Measurements from ENCODE around the gene RAB30.
A peak's percentile ranks its signal among the peaks of the same experiment; 100 is the strongest.
"Not testable (repeated sequence)": the region's sequence is repeated elsewhere in the genome, so short reads cannot be mapped to it uniquely, and the experiment has no call there.

The RAB30 gene

DNA sequence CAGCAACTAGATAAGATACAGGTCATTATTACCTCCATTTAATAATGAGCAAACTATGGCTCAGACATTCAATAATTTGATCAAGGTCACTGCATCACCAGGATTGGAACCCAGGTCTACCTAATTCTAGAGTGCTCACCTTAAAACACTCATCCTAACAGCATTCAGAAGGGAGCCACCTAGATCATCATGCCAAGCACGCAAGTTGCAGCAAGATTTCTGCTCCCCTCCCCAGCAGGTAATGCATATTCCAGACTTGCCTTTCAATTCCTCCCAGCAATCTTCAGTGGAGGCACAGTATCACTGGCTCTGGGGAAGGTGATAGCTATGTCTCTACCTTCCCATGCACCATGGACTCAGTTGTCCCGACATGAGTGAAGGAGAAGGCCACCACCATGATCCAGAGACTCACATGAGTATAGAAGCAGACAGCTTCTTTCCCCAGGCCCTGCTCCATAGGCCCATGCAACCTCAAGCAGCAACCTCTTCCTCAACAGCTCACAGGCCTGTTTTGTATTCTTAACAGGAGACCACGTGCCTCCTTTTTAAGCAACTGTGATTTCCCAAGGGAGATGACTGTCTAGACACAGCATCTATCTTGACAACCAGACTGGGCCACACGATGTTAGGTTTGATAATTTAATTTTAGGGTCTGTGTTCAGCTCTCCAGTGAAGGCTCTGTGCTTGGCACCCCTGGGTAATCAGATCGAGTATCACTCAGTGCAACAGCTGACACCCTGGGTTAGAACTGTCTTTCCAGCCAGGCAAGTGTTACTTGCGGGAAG, 36.4 kb downstream of the RAB30 start:
- peak; percentile 43 for DNase-seq

- no peak for DNase-seq
Observed at GRCh38 chr11:83034673-83035014, 37.1 kb downstream of the RAB30 start.

- DNase-seq = no peak
Observed at GRCh38 chr11:83033972-83034672, 37.6 kb downstream of the RAB30 start.

DNA sequence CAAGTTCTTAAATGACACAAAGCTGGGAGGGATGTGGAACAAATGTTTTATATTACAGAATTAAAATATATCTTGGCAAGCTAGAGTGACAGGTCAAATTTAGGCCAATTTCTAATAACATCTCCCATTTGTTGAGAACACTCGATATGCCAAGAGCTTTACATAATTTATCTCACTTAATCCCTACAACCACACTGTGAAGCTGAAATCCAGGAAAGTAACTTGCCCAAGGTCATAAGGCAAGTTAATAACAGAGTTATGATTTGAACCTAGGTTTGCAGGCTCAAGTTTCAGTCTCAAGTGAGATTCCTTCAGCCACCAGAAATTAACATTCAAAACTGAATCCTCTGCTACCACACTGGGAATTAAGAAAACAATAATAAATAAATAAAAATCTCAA, 38.3 kb downstream of the RAB30 start:
- DNase-seq = no peak

GRCh38 chr11:83031127-83031526, 40.6 kb downstream of the RAB30 start:
- no peak for DNase-seq

DNA sequence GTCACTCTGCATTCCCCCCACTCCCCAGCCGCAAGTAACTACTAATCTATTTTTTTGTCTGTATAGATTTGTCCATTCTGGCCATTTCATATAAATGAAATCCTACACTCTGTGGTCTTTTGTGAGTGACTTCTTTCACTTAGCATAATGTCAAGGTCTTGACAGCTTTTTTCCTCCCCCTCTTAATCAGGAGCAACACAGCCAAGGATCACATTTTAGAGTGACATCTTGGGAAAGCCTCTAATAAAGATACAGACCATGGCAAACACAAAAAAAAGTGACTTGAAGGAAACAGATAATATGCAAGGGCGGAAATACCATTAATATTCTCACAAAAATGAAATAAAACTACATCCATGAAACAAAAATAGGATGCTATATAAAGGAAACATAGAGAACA, 43.9 kb downstream of the RAB30 start:
- DNase-seq = no peak

DNA sequence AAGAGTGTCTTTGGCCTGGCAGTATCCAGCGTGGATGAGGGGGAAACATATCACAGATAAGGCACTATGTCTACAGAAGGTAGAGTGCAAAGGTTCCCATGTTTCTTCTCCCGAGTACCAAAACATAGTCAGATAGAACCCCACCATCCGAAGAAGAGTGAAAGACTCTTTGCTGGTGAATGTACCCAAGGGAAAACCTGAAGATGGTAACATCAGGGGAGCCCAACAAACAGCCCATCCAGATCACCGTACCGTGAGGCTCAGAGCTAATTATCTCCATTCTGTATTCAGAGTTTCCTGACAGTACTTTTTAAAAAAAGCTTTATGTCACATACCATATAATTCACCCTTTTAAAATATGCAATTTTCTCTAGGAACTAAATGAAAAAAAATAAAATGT, 44.4 kb downstream of the RAB30 start:
- no peak for DNase-seq

- DNase-seq = no peak
Observed at GRCh38 chr11:83026229-83026628, 45.5 kb downstream of the RAB30 start.

DNA sequence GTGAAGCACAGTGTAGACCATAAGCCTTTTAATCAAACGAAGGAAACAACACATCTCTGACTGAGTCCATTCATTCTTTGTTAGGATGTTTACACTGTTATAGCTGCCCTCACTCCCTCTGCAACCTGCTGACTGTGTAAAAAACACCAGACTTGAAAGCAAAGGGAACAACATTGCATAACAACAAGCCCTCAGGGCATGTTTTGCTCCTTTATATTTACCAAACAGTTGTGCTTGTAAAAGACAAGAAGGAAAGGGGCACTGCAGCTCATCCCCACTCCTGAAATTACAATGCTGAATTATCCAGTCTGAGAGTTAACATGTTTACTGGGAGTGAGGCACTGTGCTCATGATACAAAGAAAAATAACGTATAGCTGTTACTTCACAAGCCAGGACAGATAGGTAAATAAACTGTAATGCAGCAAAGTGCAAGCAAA, 46.4 kb downstream of the RAB30 start:
- no peak for DNase-seq

- no peak for DNase-seq
Observed at GRCh38 chr11:83024270-83024854, 47.3 kb downstream of the RAB30 start.

DNA sequence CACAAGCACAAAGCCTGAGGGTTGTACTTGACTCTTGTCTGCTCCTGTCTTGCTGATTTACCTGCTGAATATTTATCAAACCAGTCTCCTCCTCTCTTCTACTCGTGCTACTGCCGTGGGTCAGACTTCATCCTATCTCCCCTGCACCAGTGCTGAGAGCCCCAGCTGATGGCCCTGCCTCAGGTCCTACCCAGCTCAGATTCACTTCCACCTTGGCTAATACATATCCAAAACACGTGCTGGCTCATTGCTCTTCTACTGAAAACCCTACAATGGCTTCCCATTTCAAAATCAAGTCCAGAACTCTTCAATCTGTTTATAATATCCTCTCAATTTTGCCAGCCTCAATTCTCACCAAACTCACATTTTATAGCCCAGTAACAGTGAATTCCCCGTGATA, 48.3 kb downstream of the RAB30 start:
- DNase-seq = no peak

GRCh38 chr11:83021780-83022125, 49.9 kb downstream of the RAB30 start:
- no peak for DNase-seq

GRCh38 chr11:83020942-83021779, 50.5 kb downstream of the RAB30 start:
- no peak for DNase-seq

DNA sequence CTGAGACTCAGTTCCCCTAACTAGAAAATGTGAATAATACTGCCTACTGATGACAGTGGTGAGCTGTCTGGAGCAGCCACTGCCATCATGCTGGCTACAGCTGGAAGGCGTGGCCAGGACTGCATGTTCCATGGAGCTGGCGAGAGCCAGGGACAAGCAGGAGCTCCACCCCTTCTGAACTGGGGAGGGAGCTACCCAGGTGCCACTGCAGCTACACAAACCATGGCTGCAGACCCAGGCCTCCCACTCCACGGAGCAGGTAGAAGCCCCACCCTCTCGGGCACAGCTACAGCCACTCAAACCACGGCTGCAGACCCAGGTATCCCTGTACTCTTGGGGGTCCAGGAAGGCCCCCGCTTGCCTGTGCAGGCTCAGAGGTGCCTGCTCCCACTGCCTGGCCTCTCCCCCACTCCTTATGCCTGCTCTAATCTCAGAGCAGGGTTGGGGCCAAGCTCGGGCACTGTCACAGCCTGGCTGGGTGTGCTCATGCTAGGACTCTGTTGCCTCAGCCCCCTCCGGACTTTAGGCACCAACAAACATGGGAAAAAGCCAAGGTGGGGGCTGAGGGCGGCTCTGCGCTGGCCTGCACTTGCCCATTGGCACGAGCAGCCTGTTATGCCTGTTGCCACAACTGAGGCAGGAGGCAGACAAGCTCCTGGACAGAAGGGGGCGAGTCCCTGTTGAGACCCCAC, 51.7 kb downstream of the RAB30 start:
- no peak for DNase-seq

DNA sequence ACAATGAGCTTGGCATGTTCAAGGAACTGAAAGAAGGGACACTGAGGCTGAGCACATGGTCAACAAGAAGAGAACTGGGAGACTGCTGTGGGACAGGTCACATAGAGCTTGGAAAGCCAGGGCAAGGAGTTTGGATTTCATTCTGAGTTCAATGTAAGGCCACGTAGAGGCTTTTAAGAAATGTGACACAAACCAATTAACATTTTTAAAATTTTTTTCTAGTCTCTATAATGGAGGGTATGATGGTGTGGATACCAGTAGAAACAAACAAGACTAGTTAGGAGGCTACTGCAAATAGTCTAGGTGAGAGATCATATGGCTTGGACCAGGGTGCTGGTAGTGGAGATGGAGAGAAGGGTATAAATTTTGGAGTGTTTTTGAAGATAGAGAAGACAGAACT, 56.7 kb downstream of the RAB30 start:
- no peak for DNase-seq

- DNase-seq = no peak
Observed at GRCh38 chr11:83012168-83013067, 59.3 kb downstream of the RAB30 start.

GRCh38 chr11:83011333-83012167, 60.1 kb downstream of the RAB30 start:
- no peak for DNase-seq

DNA sequence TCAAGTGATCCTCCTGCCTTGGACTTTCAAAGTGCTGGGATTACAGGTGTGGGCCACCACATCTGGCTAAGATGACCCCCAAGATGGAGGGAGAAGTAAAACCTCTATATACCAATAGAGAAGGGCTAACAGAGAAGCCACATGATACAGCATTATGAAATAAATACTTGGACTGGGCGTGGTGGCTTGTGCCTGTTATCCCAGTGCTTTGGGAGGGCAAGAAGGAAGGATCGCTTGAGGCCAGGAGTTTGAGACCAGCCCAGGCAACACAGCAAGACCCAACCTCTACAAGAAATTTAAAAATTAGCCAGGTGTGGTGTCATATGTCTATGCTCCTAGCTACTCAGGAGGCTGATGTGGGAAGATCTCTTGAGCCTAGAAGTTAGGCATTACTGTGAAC, 61.7 kb downstream of the RAB30 start:
- no peak for DNase-seq

- DNase-seq = not testable (repeated sequence)
Observed at GRCh38 chr11:83009136-83009535, 62.6 kb downstream of the RAB30 start.

DNA sequence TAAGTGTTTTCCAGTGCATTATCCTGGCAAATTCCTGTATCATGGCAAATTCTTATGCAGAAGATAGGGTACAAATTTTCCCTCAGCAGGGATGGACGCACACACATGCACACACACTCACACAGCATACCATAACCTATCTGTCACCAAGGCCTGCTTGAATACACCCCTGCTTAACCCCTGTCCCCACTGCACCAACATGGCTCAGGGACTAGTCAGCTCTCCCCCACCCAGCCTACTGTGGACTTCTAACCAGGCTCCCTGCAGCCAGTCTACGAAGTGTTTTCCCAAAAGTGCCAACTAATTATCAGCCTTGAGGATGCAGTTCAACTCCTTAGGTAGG, 63.1 kb downstream of the RAB30 start:
- DNase-seq = no peak
